GM10266 (cell line): Measurements from ENCODE around the gene SH2D4B.

Experiments
- DNase-seq: peaks from one replicate; pipeline ENCODE4 v3.0.0; 2012; ENCODE audit errors: extremely low spot score
- TF ChIP-seq, protein P1 (sequence below): IDR thresholded peaks from 2 replicates; pipeline ENCODE4 v1.5.1; 2012; ENCODE audit warnings: mild to moderate bottlenecking, low read depth; ENCODE audit not compliant: control insufficient read depth, insufficient read depth; ENCODE audit errors: missing control alignments

SH2D4B gene

DNA sequence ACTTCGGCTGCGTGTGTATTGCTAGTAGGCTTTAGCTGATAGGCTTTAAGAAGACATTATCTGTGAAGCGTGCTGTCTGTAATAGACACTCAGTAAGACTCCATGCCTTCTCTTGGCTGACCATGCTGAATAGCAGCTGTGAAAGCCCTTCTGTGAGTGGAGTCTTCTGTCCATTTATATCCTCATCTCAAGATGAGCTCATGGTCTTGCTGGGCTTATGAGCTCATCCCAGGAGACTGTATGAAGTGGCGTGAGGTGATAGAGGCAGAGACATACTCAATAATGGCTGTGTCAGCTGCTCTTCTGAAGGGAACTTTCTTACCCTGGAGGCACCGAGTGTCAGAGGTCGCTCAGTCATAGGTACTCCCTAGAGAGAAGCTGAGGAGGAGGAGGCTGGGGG is 111.5 kb downstream of the SH2D4B start:
- TF ChIP-seq, protein P1, sequence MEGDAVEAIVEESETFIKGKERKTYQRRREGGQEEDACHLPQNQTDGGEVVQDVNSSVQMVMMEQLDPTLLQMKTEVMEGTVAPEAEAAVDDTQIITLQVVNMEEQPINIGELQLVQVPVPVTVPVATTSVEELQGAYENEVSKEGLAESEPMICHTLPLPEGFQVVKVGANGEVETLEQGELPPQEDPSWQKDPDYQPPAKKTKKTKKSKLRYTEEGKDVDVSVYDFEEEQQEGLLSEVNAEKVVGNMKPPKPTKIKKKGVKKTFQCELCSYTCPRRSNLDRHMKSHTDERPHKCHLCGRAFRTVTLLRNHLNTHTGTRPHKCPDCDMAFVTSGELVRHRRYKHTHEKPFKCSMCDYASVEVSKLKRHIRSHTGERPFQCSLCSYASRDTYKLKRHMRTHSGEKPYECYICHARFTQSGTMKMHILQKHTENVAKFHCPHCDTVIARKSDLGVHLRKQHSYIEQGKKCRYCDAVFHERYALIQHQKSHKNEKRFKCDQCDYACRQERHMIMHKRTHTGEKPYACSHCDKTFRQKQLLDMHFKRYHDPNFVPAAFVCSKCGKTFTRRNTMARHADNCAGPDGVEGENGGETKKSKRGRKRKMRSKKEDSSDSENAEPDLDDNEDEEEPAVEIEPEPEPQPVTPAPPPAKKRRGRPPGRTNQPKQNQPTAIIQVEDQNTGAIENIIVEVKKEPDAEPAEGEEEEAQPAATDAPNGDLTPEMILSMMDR, result no peak
- no peak for DNase-seq

DNA sequence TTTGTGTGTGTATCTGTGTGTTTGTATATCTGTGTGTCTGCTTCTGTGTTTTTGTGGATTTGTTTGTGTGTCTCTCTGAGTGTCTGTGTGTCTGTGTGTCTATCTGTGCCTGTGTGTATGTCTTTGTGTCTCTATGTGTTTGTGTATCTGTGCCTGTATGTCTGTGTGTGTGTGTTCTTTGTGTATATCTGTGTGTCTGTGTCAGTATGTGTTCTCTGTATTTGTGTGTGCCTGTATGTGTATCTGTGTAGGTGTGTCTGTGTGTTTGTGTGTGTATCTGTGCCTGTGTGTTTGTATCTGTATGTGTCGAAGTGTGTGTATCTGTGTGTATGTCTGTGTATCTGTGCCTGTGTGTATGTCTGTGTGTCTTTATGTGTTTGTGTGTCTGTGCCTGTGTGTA is 118.2 kb downstream of the SH2D4B start:
- no peak for DNase-seq
- TF ChIP-seq, protein P1, result no peak

DNA sequence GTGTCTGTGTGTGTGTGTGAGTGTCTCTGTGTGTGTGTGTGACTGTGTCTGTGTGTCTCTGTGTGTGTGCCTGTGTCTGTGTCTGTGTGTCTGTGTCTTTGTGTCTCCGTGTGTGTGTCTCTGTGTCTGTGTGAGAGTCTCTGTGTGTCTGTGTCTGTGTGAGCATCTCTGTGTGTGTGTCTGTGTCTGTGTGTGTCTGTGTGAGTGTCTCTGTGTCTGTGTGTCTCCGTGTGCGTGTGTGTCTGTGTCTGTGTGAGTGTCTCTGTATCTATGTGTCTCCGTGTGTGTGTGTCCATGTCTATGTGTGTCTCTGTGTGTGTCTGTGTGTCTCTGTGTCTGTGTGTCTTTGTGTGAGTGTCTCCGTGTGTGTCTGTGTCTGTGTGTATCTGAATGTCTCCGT is 120.4 kb downstream of the SH2D4B start:
- TF ChIP-seq, protein P1, result no peak
- no peak for DNase-seq

DNA sequence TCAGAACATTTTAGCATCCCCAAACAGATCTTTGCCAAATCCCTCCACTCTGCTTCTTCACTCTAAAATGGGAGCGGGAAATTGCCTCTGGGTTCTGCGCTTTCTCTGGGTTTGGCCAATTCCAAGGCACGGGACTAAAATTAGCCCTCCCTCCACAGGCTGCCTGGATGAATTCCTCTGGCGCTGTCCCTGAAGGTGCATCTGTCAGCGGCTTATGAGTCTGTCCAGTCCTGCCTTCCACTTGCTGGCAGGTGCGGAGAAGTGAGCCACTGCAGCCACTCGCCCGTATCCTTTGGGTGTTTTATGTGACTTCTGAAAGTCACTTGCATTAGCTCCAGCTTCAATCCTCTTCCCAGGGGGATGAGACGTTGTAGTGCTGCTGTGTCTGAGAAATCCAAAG is 121.6 kb downstream of the SH2D4B start:
- no peak for DNase-seq

DNA sequence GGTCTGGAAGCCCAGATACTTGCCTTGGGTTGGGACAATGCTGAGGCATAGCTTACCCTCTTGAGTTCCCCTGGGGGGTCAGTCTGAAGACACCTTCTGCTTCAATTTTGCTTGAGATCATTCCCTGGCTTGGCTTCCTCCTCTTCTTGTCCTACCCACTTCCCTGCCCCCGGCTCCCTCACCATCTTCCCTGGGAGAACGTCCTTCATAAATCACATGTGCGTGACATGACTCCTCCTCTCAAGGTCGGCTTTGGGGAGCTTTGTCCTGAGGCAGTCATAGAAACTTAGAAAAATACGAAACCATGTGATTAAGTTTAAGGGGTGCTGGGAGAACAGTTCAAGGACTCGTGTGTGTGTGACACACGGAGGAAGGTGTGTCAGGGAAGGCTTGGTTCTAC is 122.6 kb downstream of the SH2D4B start:
- TF ChIP-seq, protein P1, result no peak
- no peak for DNase-seq

More for the DNA sequence above, 121.6 kb downstream of the SH2D4B start:
- TF ChIP-seq, protein P1, result no peak

DNA sequence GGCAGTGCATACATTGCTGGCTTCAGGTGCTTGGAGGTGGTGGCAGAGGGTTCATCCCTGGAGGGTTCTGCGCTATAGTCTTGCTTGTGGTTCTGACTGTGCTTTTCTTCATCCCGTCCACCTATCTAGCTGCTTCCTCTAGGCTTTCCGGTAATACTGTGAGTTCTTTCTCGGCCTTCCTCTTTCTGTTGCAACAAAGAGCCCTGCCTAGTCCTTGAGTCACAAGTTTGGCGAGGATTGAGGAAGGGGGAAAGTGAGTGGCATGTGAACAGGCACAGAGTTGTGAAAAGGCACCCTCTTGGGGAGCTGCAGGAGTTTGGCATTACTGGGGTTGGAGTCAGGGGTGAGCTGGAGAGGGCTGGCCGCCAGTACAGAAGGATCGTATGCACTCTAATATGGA is 123.0 kb downstream of the SH2D4B start:
- TF ChIP-seq, protein P1, result no peak

DNA sequence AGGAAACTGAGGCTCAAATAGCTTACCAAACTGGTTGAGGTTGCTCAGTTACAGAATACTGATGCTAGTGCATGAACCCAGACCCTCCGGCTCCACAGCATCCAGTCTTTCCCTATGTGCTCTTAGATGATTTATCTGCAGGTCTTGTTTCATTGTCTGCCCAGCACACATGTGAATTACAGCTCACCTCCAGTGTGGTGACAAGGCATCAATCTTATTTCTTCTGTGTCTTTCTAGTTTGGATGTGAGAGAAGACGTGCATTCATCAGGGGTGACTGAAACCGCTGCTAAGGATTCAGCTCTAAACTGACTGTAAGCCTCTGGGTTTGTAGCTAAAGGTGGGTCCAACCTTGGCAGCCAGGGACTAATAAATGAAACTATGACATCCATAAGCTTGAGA is 123.8 kb downstream of the SH2D4B start:
- no peak for DNase-seq

More for the DNA sequence above, 123.0 kb downstream of the SH2D4B start:
- no peak for DNase-seq

More for the DNA sequence above, 123.8 kb downstream of the SH2D4B start:
- TF ChIP-seq, protein P1, result no peak
